Mammary epithelial cell (primary cell): ENCODE measurements around the gene NPAS3.

Experiments
- CTCF ChIP-seq, 2 donors: IDR thresholded peaks in 1 of 2; conservative IDR thresholded peaks in 1 of 2; 2 replicates each; pipeline ENCODE4 v1.5.1; 2011 to 2012; ENCODE audit warnings: inconsistent platforms in 2 of 2, low read length in 2 of 2, mild to moderate bottlenecking in 2 of 2, control low read depth in 1 of 2, low read depth in 1 of 2; ENCODE audit not compliant: insufficient read depth in 1 of 2; ENCODE audit errors: extremely low read depth in 1 of 2
- EZH2 ChIP-seq: IDR thresholded peaks from 2 replicates; pipeline ENCODE4 v1.6.1; 2012; ENCODE audit warnings: low read length, inconsistent platforms, borderline replicate concordance

- TF ChIP-seq EZH2: no peak
- TF ChIP-seq CTCF (conservative IDR thresholded peaks at IDR 0.05 in 1 of 2, IDR thresholded peaks at IDR 0.05 in 1 of 2; ENCODE audit: extremely low read depth in 1 of 2, insufficient read depth in 1 of 2, low read depth in 1 of 2, low read length in 2 of 2): no peak
Measured at GRCh38 chr14:33774723-33775470, 836.2 kb downstream of the NPAS3 start.
